Measurements from ENCODE around the gene HDAC8. TPM values are rescaled to one million over a fixed set of nuclear protein-coding genes. Genes with fewer than 3 reads are reported as not detected.

The HDAC8 gene
- total and polyA plus RNA-seq, 9 of the 15 experiments (the other 6 are each of a cell fraction or from before 2014, with no cell fraction given): 18.9 to 53.8 (median 28.7) TPM

GRCh38 chrX:72621163-72621562 is 48.5 kb upstream of the HDAC8 start (continued):
- no peak for TF ChIP-seq TAF1 (IDR thresholded peaks at IDR 0.05; ENCODE audit: control insufficient read depth, extremely low read depth, insufficient read depth, low read length, severe bottlenecking)

GRCh38 chrX:72620550-72621145 is 48.0 kb upstream of the HDAC8 start:
- peak; percentile 85 for FAIRE-seq
- ChIA-PET POLR2A (interaction anchor here (1.0 kb wide), 1 partner anchor 20 kb away, joined by 5 read pairs; no protein-coding TSS in a partner anchor), CTCF (ENCODE audit: low intra/inter-chr PET ratio) (no interaction called here)
- Histone ChIP-seq H3K4me3 (no peak overlapping the region), H2AFZ (ENCODE audit: low read depth, low read length) (peak overlapping the region; percentile 66; the same call in 1 of the 2 replicates), H3K4me2 (ENCODE audit: insufficient read depth, low read length) (peak overlapping the region; percentile 46), H3K27ac (ENCODE audit: extremely low read depth, low read depth, low read length) (peak overlapping the region; percentile 65; the same call in 2 of the 3 replicates), H4K20me1 (replicated peaks; ENCODE audit: control insufficient read depth, insufficient read depth, low read length) (no peaks in the 10 kb centered on the region), H3K79me2 (ENCODE audit: control insufficient read depth, insufficient read depth, low read length) (no peaks in the 10 kb centered on the region), H3K9ac (ENCODE audit: insufficient read depth in 1 of 2, low read depth in 2 of 2, low read length in 2 of 2) (peak overlapping the region in 1 of 2 experiments; percentile 20; a peak in 1 of 4 replicates), H3K9me1 (ENCODE audit: control insufficient read depth, insufficient read depth, low read length) (no peaks in the 10 kb centered on the region), H3K9me3 (replicated peaks; ENCODE audit: control insufficient read depth, insufficient read depth, low read depth, low read length) (no peaks in the 10 kb centered on the region), H3K36me3 (ENCODE audit: control insufficient read depth, insufficient read depth, low read length) (peaks cover 6% of the 10 kb centered on the region; the same call in 1 of the 3 replicates), H3K4me1 (replicated peaks in 1 of 2; ENCODE audit: control insufficient read depth in 2 of 2, insufficient read depth in 2 of 2, low read length in 2 of 2) (peaks cover 0 to 5% of the 10 kb centered on the region in 2 experiments; a peak in 2 of 5 replicates), H3K27me3 (ENCODE audit: control insufficient read depth in 2 of 2, insufficient read depth in 2 of 2, low read length in 2 of 2) (no peaks in the 10 kb centered on the region)
- peak; percentile 96 for ATAC-seq
- peak; percentile 23 to 67 (median 38) for DNase-seq (ENCODE audit: extremely low read depth in 1 of 4, low spot score in 3 of 4)
- in situ Hi-C loops (cut with MboI): no loop called here
- WGBS (ENCODE audit: insufficient coverage, low coverage, missing lambda C conversion rate): 3% methylated on average over 6 of the region's 9 CpGs
- intact Hi-C loops (cut with micrococcal nuclease): no loop called here
- no TSS peak for BruUV-seq (replicated peaks)
- TF ChIP-seq CAMTA2 (CRISPR knock-in tag; conservative IDR thresholded peaks at IDR 0.05) (no peak), SFPQ (IDR thresholded peaks at IDR 0.05; ENCODE audit: low read depth, low read length) (no peak), ZNF444 (CRISPR knock-in tag; IDR thresholded peaks at IDR 0.05) (no peak), NCOA2 (IDR thresholded peaks at IDR 0.05; ENCODE audit: partially characterized antibody in 2 of 2) (no peak), CREB1 (IDR thresholded peaks at IDR 0.05) (peak; percentile 69), CREB1 (CRISPR knock-in tag; IDR thresholded peaks at IDR 0.05) (no peak), JUN (IDR thresholded peaks at IDR 0.05; ENCODE audit: borderline replicate concordance, low read depth, low read length) (peak; percentile 90), JUN (CRISPR knock-in tag; IDR thresholded peaks at IDR 0.05; ENCODE audit: borderline replicate concordance) (no peak), SMARCE1 (IDR thresholded peaks at IDR 0.05) (no peak), TARDBP (IDR thresholded peaks at IDR 0.05) (no peak), ZNF592 (IDR thresholded peaks at IDR 0.05) (no peak), ZZZ3 (IDR thresholded peaks at IDR 0.05) (no peak), SMARCA4 (IDR thresholded peaks at IDR 0.05) (no peak; the same call in 1 of the 2 replicates), ATF7 (IDR thresholded peaks at IDR 0.05) (peak; percentile 43; the same call in 1 of the 2 replicates), COPS2 (conservative IDR thresholded peaks at IDR 0.05) (no peak)
